ENCODE data around the gene MAIP1. TPM values are rescaled to one million over a fixed set of nuclear protein-coding genes. Genes with fewer than 3 reads are reported as not detected.

The MAIP1 gene
- total RNA-seq, 1 donor from 2014 or later = 20.6 TPM

- no peak for DNase-seq (ENCODE audit: low spot score)
- intact Hi-C loops (cut with DNase I) = no loop called here
These were observed 12.0 kb upstream of the MAIP1 start for GRCh38 chr2:199943373-199943772.

GRCh38 chr2:199946196-199946595, 9.2 kb upstream of the MAIP1 start:
- no peak for DNase-seq (ENCODE audit: low spot score)
- intact Hi-C loops (cut with DNase I) = no loop called here

GRCh38 chr2:199946836-199947235, 8.5 kb upstream of the MAIP1 start:
- DNase-seq (ENCODE audit: low spot score) = no peak
- intact Hi-C loops (cut with DNase I) = no loop called here

GRCh38 chr2:199950396-199950795, 5.0 kb upstream of the MAIP1 start:
- intact Hi-C loops (cut with DNase I) = no loop called here
- DNase-seq (ENCODE audit: low spot score) = no peak

- DNase-seq (ENCODE audit: low spot score) = no peak
- intact Hi-C loops (cut with DNase I) = no loop called here
These were observed 4.4 kb upstream of the MAIP1 start for GRCh38 chr2:199951023-199951422.

GRCh38 chr2:199955007-199955338, 409 bp upstream of the MAIP1 start:
- intact Hi-C loops (cut with DNase I) = loop anchor here (5.0 kb wide), 1 partner anchor 43 kb away; the partner anchor contains the start of gene C2orf69
- no peak for DNase-seq (ENCODE audit: low spot score)

GRCh38 chr2:199956062-199956380, 639 bp downstream of the MAIP1 start:
- DNase-seq (ENCODE audit: low spot score) = no peak
- intact Hi-C loops (cut with DNase I) = loop anchor here (5.0 kb wide), 1 partner anchor 44 kb away; the partner anchor contains the start of gene C2orf69

GRCh38 chr2:199958014-199958413, 2.6 kb downstream of the MAIP1 start:
- DNase-seq (ENCODE audit: low spot score) = no peak
- intact Hi-C loops (cut with DNase I) = loop anchor here (5.0 kb wide), 1 partner anchor 46 kb away; the partner anchor contains the start of gene C2orf69

GRCh38 chr2:199962203-199962602, 6.8 kb downstream of the MAIP1 start:
- DNase-seq (ENCODE audit: low spot score) = no peak
- intact Hi-C loops (cut with DNase I) = no loop called here

- intact Hi-C loops (cut with DNase I) = no loop called here
These were observed 11.0 kb downstream of the MAIP1 start for GRCh38 chr2:199966405-199966804.

GRCh38 chr2:199966976-199967375, 11.6 kb downstream of the MAIP1 start:
- intact Hi-C loops (cut with DNase I) = no loop called here
- DNase-seq (ENCODE audit: low spot score) = no peak

More at GRCh38 chr2:199966405-199966804, 11.0 kb downstream of the MAIP1 start:
- DNase-seq (ENCODE audit: low spot score) = no peak

GRCh38 chr2:199968126-199968525, 12.7 kb downstream of the MAIP1 start:
- no peak for DNase-seq (ENCODE audit: low spot score)
- intact Hi-C loops (cut with DNase I) = no loop called here

GRCh38 chr2:199972088-199972626, 16.8 kb downstream of the MAIP1 start:
- no peak for DNase-seq (ENCODE audit: low spot score)
- intact Hi-C loops (cut with DNase I) = no loop called here

GRCh38 chr2:199973703-199974102, 18.3 kb downstream of the MAIP1 start:
- DNase-seq (ENCODE audit: low spot score) = no peak
- intact Hi-C loops (cut with DNase I) = no loop called here

GRCh38 chr2:199975273-199975895, 20.0 kb downstream of the MAIP1 start:
- intact Hi-C loops (cut with DNase I) = loop anchor here (5.0 kb wide), 1 partner anchor 732 kb away; no protein-coding TSS in a partner anchor
- no peak for DNase-seq (ENCODE audit: low spot score)

GRCh38 chr2:199977984-199978415, 22.6 kb downstream of the MAIP1 start:
- DNase-seq (ENCODE audit: low spot score) = no peak
- intact Hi-C loops (cut with DNase I) = loop anchor here (5.0 kb wide), 1 partner anchor 729 kb away; no protein-coding TSS in a partner anchor

- intact Hi-C loops (cut with DNase I) = loop anchor here (5.0 kb wide), 1 partner anchor 728 kb away; no protein-coding TSS in a partner anchor
These were observed 24.0 kb downstream of the MAIP1 start for GRCh38 chr2:199979398-199979797.

GRCh38 chr2:199979832-199980628, 24.6 kb downstream of the MAIP1 start:
- intact Hi-C loops (cut with DNase I) = loop anchor here (2.0 to 5.0 kb wide), 2 partner anchors 501 to 727 kb away; no protein-coding TSS in a partner anchor
- DNase-seq (ENCODE audit: low spot score) = peak; percentile 83

More at GRCh38 chr2:199979398-199979797, 24.0 kb downstream of the MAIP1 start:
- DNase-seq (ENCODE audit: low spot score) = no peak

GRCh38 chr2:199982126-199982843, 26.9 kb downstream of the MAIP1 start:
- DNase-seq (ENCODE audit: low spot score) = no peak
- intact Hi-C loops (cut with DNase I) = no loop called here

- no peak for DNase-seq (ENCODE audit: low spot score)
- intact Hi-C loops (cut with DNase I) = no loop called here
These were observed 28.2 kb downstream of the MAIP1 start for GRCh38 chr2:199983534-199983933.

Measured in cardiac septum (tissue), 1 donor.